Measurements from ENCODE around the gene PTPRQ.
"Not testable (repeated sequence)": the region's sequence is repeated elsewhere in the genome, so short reads cannot be mapped to it uniquely, and the experiment has no call there.

PTPRQ gene

GRCh38 chr12:80659512-80660063 lies 215.6 kb downstream of the PTPRQ start:
- DNase-seq, result no peak

- DNase-seq, result no peak
These were observed 218.6 kb downstream of the PTPRQ start for GRCh38 chr12:80662586-80662985.

- DNase-seq, result no peak
These were observed 226.2 kb downstream of the PTPRQ start for GRCh38 chr12:80670214-80670613.

- DNase-seq, result not testable (repeated sequence)
These were observed 232.1 kb downstream of the PTPRQ start for GRCh38 chr12:80676042-80676636.

- DNase-seq, result no peak
These were observed 232.8 kb downstream of the PTPRQ start for GRCh38 chr12:80676856-80677255.

- no peak for DNase-seq
These were observed 234.0 kb downstream of the PTPRQ start for GRCh38 chr12:80677994-80678393.

GRCh38 chr12:80679346-80680131 lies 235.5 kb downstream of the PTPRQ start:
- no peak for DNase-seq

- DNase-seq, result no peak
These were observed 237.3 kb downstream of the PTPRQ start for GRCh38 chr12:80681287-80681686.

- no peak for DNase-seq
These were observed 237.8 kb downstream of the PTPRQ start for GRCh38 chr12:80681786-80682185.

GRCh38 chr12:80684077-80684495 lies 240.1 kb downstream of the PTPRQ start:
- DNase-seq, result no peak

GRCh38 chr12:80690090-80690489 lies 246.1 kb downstream of the PTPRQ start:
- no peak for DNase-seq

GRCh38 chr12:80690513-80690912 lies 246.5 kb downstream of the PTPRQ start:
- no peak for DNase-seq

GRCh38 chr12:80692114-80692513 lies 248.1 kb downstream of the PTPRQ start:
- DNase-seq, result no peak

GRCh38 chr12:80697270-80697887 lies 253.3 kb downstream of the PTPRQ start:
- DNase-seq, result no peak

- DNase-seq, result no peak
These were observed 254.2 kb downstream of the PTPRQ start for GRCh38 chr12:80698256-80698655.

- no peak for DNase-seq
These were observed 255.0 kb downstream of the PTPRQ start for GRCh38 chr12:80698847-80699542.

- no peak for DNase-seq
These were observed 256.3 kb downstream of the PTPRQ start for GRCh38 chr12:80700327-80700726.

- no peak for DNase-seq
These were observed 257.4 kb downstream of the PTPRQ start for GRCh38 chr12:80701388-80701787.

GRCh38 chr12:80702889-80703805 lies 259.1 kb downstream of the PTPRQ start:
- DNase-seq, result no peak

- no peak for DNase-seq
These were observed 260.4 kb downstream of the PTPRQ start for GRCh38 chr12:80704420-80704819.

- DNase-seq, result no peak
These were observed 263.2 kb downstream of the PTPRQ start, which contains the start of gene MYF6 for GRCh38 chr12:80707126-80707829. Gene MYF6 (plus strand): TSS chr12:80707634. CDS start chr12:80707720, 86 bp downstream.
